HepG2 (cell line): ENCODE measurements around the gene TTC16. TPM values are rescaled to one million over a fixed set of nuclear protein-coding genes. Genes with fewer than 3 reads are reported as not detected.

Source experiments
- ATAC-seq: fragments of 200-7000 bp; cut with Tn5 transposase; 3 replicates; pipeline ENCODE4 v1.9.1; 2020; ENCODE audit warnings: mild to moderate bottlenecking, moderate library complexity
- BruUV-seq: library from RNA; stranded (reverse); fragments of 400-500 nt; replicated peaks from 2 replicates; lab custom pipeline; 2021; lab: Mats Ljungman, UMichigan
- CTCF ChIA-PET: fragments of 300-600 bp; formaldehyde crosslinking; extraction: SDS; loops from one replicate; lab custom pipeline; 2021; ENCODE audit warnings: low total read pairs, inconsistent platforms, low intra/inter-chr PET ratio; lab: Yijun Ruan, JAX
- POLR2A ChIA-PET: fragments of 350-600 bp; sonication (Branson Sonifier 250); formaldehyde crosslinking; loops from one replicate; lab custom pipeline; 2020; ENCODE audit warnings: antibody characterized with exemption, inconsistent platforms; lab: Yijun Ruan, JAX
- DNase-seq: peaks from one replicate; pipeline ENCODE4 v3.0.0-alpha.2; 2015; ENCODE audit warnings: low spot score
- FAIRE-seq: peaks from 3 replicates; lab custom pipeline; 2011; peaks lifted over from hg19 to GRCh38; lab: Jason Lieb, UNC
- H2AFZ ChIP-seq: one replicate; pipeline ENCODE4 v1.6.1; 2011; ENCODE audit warnings: low read length, inconsistent platforms
- H3K27ac ChIP-seq: fragments of 300-600 bp; 3 replicates; pipeline ENCODE4 v1.8.0; 2011; ENCODE audit warnings: mixed run types, mild to moderate bottlenecking, mixed read lengths, low read length, inconsistent platforms; ENCODE audit not compliant: insufficient read depth; ENCODE audit errors: extremely low read length
- H3K27me3 ChIP-seq, 2 experiments: fragments of 200-600 bp in 1 of 2; 2 replicates in 1 of 2; 3 replicates in 1 of 2; pipeline versions ENCODE4 v1.6.0 to v1.8.0; 2011; ENCODE audit warnings: low read length in 2 of 2, mild to moderate bottlenecking in 2 of 2, moderate library complexity in 2 of 2, inconsistent platforms in 1 of 2; ENCODE audit not compliant: insufficient read depth in 2 of 2, control insufficient read depth in 1 of 2
- H3K36me3 ChIP-seq, 2 experiments: fragments of 200-600 bp in 1 of 2; replicated peaks in 1 of 2; 2 replicates in 1 of 2; 3 replicates in 1 of 2; pipeline versions ENCODE4 v1.5.1 to v1.8.0; 2011; ENCODE audit warnings: low read length in 2 of 2, inconsistent platforms in 1 of 2; ENCODE audit not compliant: insufficient read depth in 2 of 2, control insufficient read depth in 1 of 2
- H3K4me1 ChIP-seq: 2 replicates; pipeline ENCODE4 v1.5.1; 2012; ENCODE audit warnings: low read length, inconsistent platforms; ENCODE audit not compliant: insufficient read depth
- H3K4me2 ChIP-seq: 2 replicates; pipeline ENCODE4 v1.6.0; 2011; ENCODE audit warnings: low read depth, low read length, inconsistent platforms
- H3K4me3 ChIP-seq, 3 experiments: fragments of 200-600 bp in 1 of 3; sonication (generic), shearing (Covaris generic) in 1 of 3; replicated peaks in 1 of 3; 2 replicates each; pipeline ENCODE4 v1.5.1; 2011 to 2016; ENCODE audit warnings: low read length in 3 of 3, inconsistent platforms in 2 of 3, low read depth in 2 of 3, mild to moderate bottlenecking in 2 of 3, control low read depth in 1 of 3, mixed read lengths in 1 of 3; ENCODE audit not compliant: insufficient read depth in 1 of 3
- H3K79me2 ChIP-seq: one replicate; pipeline ENCODE4 v1.6.1; 2011; ENCODE audit warnings: low read length, inconsistent platforms; ENCODE audit not compliant: insufficient read depth
- H3K9ac ChIP-seq: 2 replicates; pipeline ENCODE4 v1.6.0; 2011; ENCODE audit warnings: mild to moderate bottlenecking, low read depth, low read length, inconsistent platforms; ENCODE audit not compliant: insufficient read depth
- H3K9me3 ChIP-seq: 2 replicates; pipeline ENCODE4 v1.5.1; 2012; ENCODE audit warnings: mild to moderate bottlenecking, low read length
- H4K20me1 ChIP-seq: 2 replicates; pipeline ENCODE4 v1.6.0; 2011; ENCODE audit warnings: inconsistent platforms, mild to moderate bottlenecking, low read length, moderate library complexity; ENCODE audit not compliant: insufficient read depth
- AGO2 ChIP-seq: fragments of 200-400 bp; formaldehyde crosslinking; optimal IDR thresholded peaks from 2 replicates; pipeline ENCODE3; 2017; ENCODE audit warnings: mild to moderate bottlenecking, low read depth, low read length, moderate library complexity
- EED ChIP-seq: sonication (generic); formaldehyde crosslinking; IDR thresholded peaks from 2 replicates; pipeline ENCODE4 v1.5.0; 2020; ENCODE audit warnings: mild to moderate bottlenecking, missing genetic modification reagents
- ESRRA ChIP-seq: sonication (generic); formaldehyde crosslinking; IDR thresholded peaks from 2 replicates; pipeline ENCODE4 v1.5.1; 2020; ENCODE audit warnings: mild to moderate bottlenecking, low read depth, missing genetic modification reagents
- FOXA3 ChIP-seq: IDR thresholded peaks from 2 replicates; pipeline ENCODE4 v1.6.1; 2016; ENCODE audit warnings: missing genetic modification reagents, missing compliant biosample characterization
- KAT2B ChIP-seq: fragments of 150-350 bp; IDR thresholded peaks from 2 replicates; pipeline ENCODE4 v1.6.1; 2014; ENCODE audit warnings: low read depth, low read length, borderline replicate concordance
- PTBP1 ChIP-seq: fragments of 200-400 bp; formaldehyde crosslinking; IDR thresholded peaks from 2 replicates; pipeline ENCODE4 v1.6.1; 2018; ENCODE audit warnings: low read length, low read depth; ENCODE audit not compliant: poor library complexity, severe bottlenecking
- RXRB ChIP-seq: IDR thresholded peaks from 2 replicates; pipeline ENCODE4 v1.6.1; 2016; ENCODE audit warnings: borderline replicate concordance, missing genetic modification reagents, missing compliant biosample characterization
- ZFP36 ChIP-seq: fragments of 150-350 bp; IDR thresholded peaks from 2 replicates; pipeline ENCODE4 v1.6.1; 2018; ENCODE audit warnings: borderline replicate concordance, low read length, low read depth; ENCODE audit not compliant: partially characterized antibody
- ZNF367 ChIP-seq: sonication (generic); formaldehyde crosslinking; IDR thresholded peaks from 2 replicates; pipeline ENCODE4 v1.4.0; 2020; ENCODE audit warnings: missing genetic modification reagents, borderline replicate concordance
- ZNF572 ChIP-seq: sonication (generic); formaldehyde crosslinking; IDR thresholded peaks from 2 replicates; pipeline ENCODE4 v1.5.1; 2020; ENCODE audit warnings: mild to moderate bottlenecking, missing genetic modification reagents
- ZNF670 ChIP-seq: sonication (generic); formaldehyde crosslinking; IDR thresholded peaks from 2 replicates; pipeline ENCODE4 v1.8.0; 2022; ENCODE audit warnings: mild to moderate bottlenecking, missing genetic modification reagents, borderline replicate concordance
- ZNF781 ChIP-seq: sonication (generic); formaldehyde crosslinking; IDR thresholded peaks from 2 replicates; pipeline ENCODE4 v1.5.1; 2020; ENCODE audit warnings: borderline replicate concordance, mild to moderate bottlenecking, missing genetic modification reagents; ENCODE audit errors: not compliant biosample characterization
- WGBS: methylation state at CpG from one replicate; pipeline ENCODE4 v1.1.6; 2017; ENCODE audit warnings: low lambda C conversion rate; 5-methylcytosine and 5-hydroxymethylcytosine counted together
- in situ Hi-C: cut with HindIII; loops from 2 replicates; pipeline ENCODE4 v1.10.0; 2017; ENCODE audit warnings: low pct_unique_long_range_greater_than_20kb; ENCODE audit not compliant: extremely low pct_ligation_motif_present
- intact Hi-C: fragments of 100-400 bp; cut with micrococcal nuclease; formaldehyde crosslinking; loops from one replicate; pipeline ENCODE4 v1.10.0; 2022; ENCODE audit not compliant: unreplicated experiment
- polyA plus RNA-seq, 8 experiments: library from polyadenylated mRNA; depleted of rRNA in 3 of 8; stranded (reverse) in 7 of 8; unstranded in 1 of 8; fragments of >200 nt; fragmentation: Illumina TruSeq in 4 of 8; extraction: Trizol in 4 of 8; gene quantifications; 2 replicates each; pipeline versions ENCODE4 v1.2.1 to v1.2.3, GENCODE V29; 2011 to 2016; ENCODE audit warnings: low read depth in 4 of 8, missing spikeins in 1 of 8, mixed read lengths in 1 of 8; ENCODE audit not compliant: insufficient read depth in 1 of 8
- total RNA-seq, 5 experiments: library from RNA; depleted of rRNA; stranded (reverse); fragments of >200 nt; fragmentation: Illumina TruSeq; extraction: Trizol; gene quantifications; 2 replicates each; pipeline ENCODE4 v1.2.3, GENCODE V29; 2016; ENCODE audit warnings: low read depth in 1 of 5
- TF ChIP-seq, protein P1 (sequence below): fragments of 450-650 bp; IDR thresholded peaks from 2 replicates; pipeline ENCODE4 v1.6.1; 2017; ENCODE audit warnings: mild to moderate bottlenecking
- TF ChIP-seq, protein P2 (sequence below): fragments of 450-650 bp; IDR thresholded peaks from 2 replicates; pipeline ENCODE4 v1.6.1; 2017

Gene TTC16
- total and polyA plus RNA-seq, 2 of the 13 experiments (the other 11 are each of a cell fraction or from before 2014, with no cell fraction given), result not detected

DNA sequence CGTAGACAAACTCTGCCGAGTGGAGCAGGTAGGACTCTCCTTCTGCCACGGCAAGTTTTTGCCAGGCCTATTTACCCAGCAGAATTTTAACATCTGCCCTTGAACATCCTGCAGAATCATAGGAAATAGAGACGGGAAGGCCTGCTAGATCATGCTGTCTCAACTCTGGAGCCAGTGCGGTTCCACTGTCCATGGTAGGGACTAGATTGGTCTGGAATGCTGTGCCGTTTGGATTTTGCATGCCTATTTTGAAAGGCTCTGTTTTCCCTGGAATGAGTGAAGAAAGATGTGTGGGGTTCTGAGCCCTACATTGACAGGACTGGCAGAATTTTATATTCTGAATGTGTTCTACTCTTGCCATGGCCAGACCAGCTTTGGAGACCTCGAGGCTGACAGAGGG, 42.6 kb upstream of the TTC16 start:
- H4K20me1 ChIP-seq, result no peaks in the 10 kb centered on the region
- H3K9me3 ChIP-seq, result no peaks in the 10 kb centered on the region
- 68% methylated on average over 7 of the region's 7 CpGs for WGBS
- ChIA-PET POLR2A (no interaction called here), CTCF (no interaction called here)
- FAIRE-seq, result no peak
- in situ Hi-C loops, result no loop called here
- no peaks in the 10 kb centered on the region for H3K36me3 ChIP-seq
- no peak overlapping the region for H3K9ac ChIP-seq
- TF ChIP-seq, protein P1, sequence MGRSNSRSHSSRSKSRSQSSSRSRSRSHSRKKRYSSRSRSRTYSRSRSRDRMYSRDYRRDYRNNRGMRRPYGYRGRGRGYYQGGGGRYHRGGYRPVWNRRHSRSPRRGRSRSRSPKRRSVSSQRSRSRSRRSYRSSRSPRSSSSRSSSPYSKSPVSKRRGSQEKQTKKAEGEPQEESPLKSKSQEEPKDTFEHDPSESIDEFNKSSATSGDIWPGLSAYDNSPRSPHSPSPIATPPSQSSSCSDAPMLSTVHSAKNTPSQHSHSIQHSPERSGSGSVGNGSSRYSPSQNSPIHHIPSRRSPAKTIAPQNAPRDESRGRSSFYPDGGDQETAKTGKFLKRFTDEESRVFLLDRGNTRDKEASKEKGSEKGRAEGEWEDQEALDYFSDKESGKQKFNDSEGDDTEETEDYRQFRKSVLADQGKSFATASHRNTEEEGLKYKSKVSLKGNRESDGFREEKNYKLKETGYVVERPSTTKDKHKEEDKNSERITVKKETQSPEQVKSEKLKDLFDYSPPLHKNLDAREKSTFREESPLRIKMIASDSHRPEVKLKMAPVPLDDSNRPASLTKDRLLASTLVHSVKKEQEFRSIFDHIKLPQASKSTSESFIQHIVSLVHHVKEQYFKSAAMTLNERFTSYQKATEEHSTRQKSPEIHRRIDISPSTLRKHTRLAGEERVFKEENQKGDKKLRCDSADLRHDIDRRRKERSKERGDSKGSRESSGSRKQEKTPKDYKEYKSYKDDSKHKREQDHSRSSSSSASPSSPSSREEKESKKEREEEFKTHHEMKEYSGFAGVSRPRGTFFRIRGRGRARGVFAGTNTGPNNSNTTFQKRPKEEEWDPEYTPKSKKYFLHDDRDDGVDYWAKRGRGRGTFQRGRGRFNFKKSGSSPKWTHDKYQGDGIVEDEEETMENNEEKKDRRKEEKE, result no peak
- TF ChIP-seq ESRRA (CRISPR knock-in tag), result no peak
- TF ChIP-seq, protein P2, sequence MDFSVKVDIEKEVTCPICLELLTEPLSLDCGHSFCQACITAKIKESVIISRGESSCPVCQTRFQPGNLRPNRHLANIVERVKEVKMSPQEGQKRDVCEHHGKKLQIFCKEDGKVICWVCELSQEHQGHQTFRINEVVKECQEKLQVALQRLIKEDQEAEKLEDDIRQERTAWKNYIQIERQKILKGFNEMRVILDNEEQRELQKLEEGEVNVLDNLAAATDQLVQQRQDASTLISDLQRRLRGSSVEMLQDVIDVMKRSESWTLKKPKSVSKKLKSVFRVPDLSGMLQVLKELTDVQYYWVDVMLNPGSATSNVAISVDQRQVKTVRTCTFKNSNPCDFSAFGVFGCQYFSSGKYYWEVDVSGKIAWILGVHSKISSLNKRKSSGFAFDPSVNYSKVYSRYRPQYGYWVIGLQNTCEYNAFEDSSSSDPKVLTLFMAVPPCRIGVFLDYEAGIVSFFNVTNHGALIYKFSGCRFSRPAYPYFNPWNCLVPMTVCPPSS, result no peak
- no peaks in the 10 kb centered on the region for H3K4me1 ChIP-seq
- ATAC-seq, result no peak
- no peak overlapping the region for H2AFZ ChIP-seq
- intact Hi-C loops, result no loop called here
- H3K27ac ChIP-seq, result no peak overlapping the region
- no peaks in the 10 kb centered on the region for H3K27me3 ChIP-seq
- DNase-seq, result no peak
- no TSS peak for BruUV-seq
- no peak overlapping the region for H3K4me3 ChIP-seq
- H3K79me2 ChIP-seq, result no peaks in the 10 kb centered on the region
- no peak overlapping the region for H3K4me2 ChIP-seq

DNA sequence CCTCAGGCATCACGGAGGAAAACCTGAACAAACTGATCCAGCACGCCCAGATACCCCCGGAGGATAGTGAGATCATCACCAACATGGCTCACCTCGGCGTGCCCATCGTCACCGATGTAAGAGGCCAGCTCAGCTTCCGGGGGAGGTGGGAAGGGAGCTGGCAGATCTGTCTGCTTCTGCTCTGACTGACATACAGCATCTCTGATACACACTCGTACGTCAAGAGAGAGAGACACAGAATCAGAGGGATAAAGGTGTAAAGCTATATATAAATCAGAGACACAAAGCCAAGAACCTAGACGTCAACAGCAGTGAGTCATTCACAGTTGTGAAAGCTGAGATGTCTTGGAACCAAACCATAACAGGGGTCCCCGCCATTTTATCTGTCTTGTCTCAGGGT, 39.2 kb upstream of the TTC16 start:
- in situ Hi-C loops, result no loop called here
- CTCF ChIA-PET, result no interaction called here
- WGBS, result 87% methylated on average over 12 of the region's 12 CpGs

More for the DNA sequence above, 39.2 kb upstream of the TTC16 start:
- no TSS peak for BruUV-seq
- no peaks in the 10 kb centered on the region for H3K79me2 ChIP-seq
- no peak overlapping the region for H3K4me3 ChIP-seq
- no peaks in the 10 kb centered on the region for H3K36me3 ChIP-seq
- POLR2A ChIA-PET, result no interaction called here
- H3K27ac ChIP-seq, result no peak overlapping the region
- H3K4me2 ChIP-seq, result no peak overlapping the region
- no peak for TF ChIP-seq RXRB (CRISPR knock-in tag)
- no peak for TF ChIP-seq EED (CRISPR knock-in tag)
- no peak for TF ChIP-seq ZNF781
- TF ChIP-seq AGO2, result no peak
- no peak for TF ChIP-seq PTBP1
- no peak for TF ChIP-seq ZNF367 (CRISPR knock-in tag)
- TF ChIP-seq ZFP36, result no peak
- TF ChIP-seq ZNF572 (CRISPR knock-in tag), result no peak
- no peak for TF ChIP-seq FOXA3
- no peak for TF ChIP-seq KAT2B
- no peak for TF ChIP-seq ESRRA (CRISPR knock-in tag)
- TF ChIP-seq ZNF670 (CRISPR knock-in tag), result no peak
- DNase-seq (no peak), FAIRE-seq (no peak), ATAC-seq (no peak)
- no peak overlapping the region for H2AFZ ChIP-seq
- no peaks in the 10 kb centered on the region for H3K4me1 ChIP-seq
- H3K27me3 ChIP-seq, result no peaks in the 10 kb centered on the region
- H3K9me3 ChIP-seq, result no peaks in the 10 kb centered on the region
- no peak overlapping the region for H3K9ac ChIP-seq
- intact Hi-C loops, result no loop called here
- no peaks in the 10 kb centered on the region for H4K20me1 ChIP-seq
